Neural crest cell (in vitro differentiated cells): ENCODE data around the gene PLPP1. TPM values are rescaled to one million over a fixed set of nuclear protein-coding genes. Genes with fewer than 3 reads are reported as not detected.

Experiments used
- DNase-seq: peaks from one replicate; pipeline ENCODE4 v3.0.0; 2021; ENCODE audit warnings: low read depth, mixed read lengths, low spot score
- H3K27ac Mint-ChIP-seq: one replicate; pipeline ENCODE4 v1.8.0; 2021; ENCODE audit warnings: mild to moderate bottlenecking, mixed read lengths; ENCODE audit not compliant: unreplicated experiment
- H3K27me3 Mint-ChIP-seq: 2 replicates; pipeline ENCODE4 v1.8.0; 2021; ENCODE audit warnings: low read depth, mild to moderate bottlenecking, mixed read lengths
- H3K36me3 Mint-ChIP-seq: 2 replicates; pipeline ENCODE4 v1.8.0; 2021; ENCODE audit warnings: low read depth, mild to moderate bottlenecking, mixed read lengths
- H3K4me1 Mint-ChIP-seq: 2 replicates; pipeline ENCODE4 v1.8.0; 2021; ENCODE audit warnings: mixed read lengths
- H3K4me3 Mint-ChIP-seq: one replicate; pipeline ENCODE4 v1.8.0; 2021; ENCODE audit warnings: mild to moderate bottlenecking, mixed read lengths
- H3K9me3 Mint-ChIP-seq: 2 replicates; pipeline ENCODE4 v1.8.0; 2021; ENCODE audit warnings: mixed read lengths
- CTCF ChIP-seq: fragments of 200-600 bp; sonication (generic); conservative IDR thresholded peaks from 2 replicates; pipeline ENCODE4 v1.5.0; 2021; ENCODE audit warnings: antibody characterized with exemption, mild to moderate bottlenecking
- total RNA-seq: library from RNA; stranded (reverse); gene quantifications from 2 replicates; pipeline ENCODE4 v1.2.1, GENCODE V29; 2021

The PLPP1 gene
- total RNA-seq, 1 donor from 2014 or later: 13.2 TPM

- H3K4me1 Mint-ChIP-seq: no peaks in the 10 kb centered on the region
- H3K27me3 Mint-ChIP-seq: no peaks in the 10 kb centered on the region
- no peak for DNase-seq
- peaks cover 10% of the 10 kb centered on the region for H3K36me3 Mint-ChIP-seq
- TF ChIP-seq CTCF: no peak
- no peak overlapping the region for H3K4me3 Mint-ChIP-seq
- H3K9me3 Mint-ChIP-seq: no peaks in the 10 kb centered on the region
- no peak overlapping the region for H3K27ac Mint-ChIP-seq
These were observed 126.8 kb downstream of the PLPP1 start for GRCh38 chr5:55407984-55408383.

- Mint-ChIP-seq H3K27ac (no peak overlapping the region), H3K36me3 (peaks cover 10% of the 10 kb centered on the region), H3K4me3 (no peak overlapping the region), H3K27me3 (no peaks in the 10 kb centered on the region), H3K9me3 (no peaks in the 10 kb centered on the region), H3K4me1 (no peaks in the 10 kb centered on the region)
- DNase-seq: no peak
- peak; percentile 70 for TF ChIP-seq CTCF
These were observed 127.6 kb downstream of the PLPP1 start for GRCh38 chr5:55407059-55407684.

- Mint-ChIP-seq H3K4me3 (no peak overlapping the region), H3K27ac (no peak overlapping the region), H3K9me3 (no peaks in the 10 kb centered on the region), H3K4me1 (no peaks in the 10 kb centered on the region), H3K36me3 (peaks cover 8% of the 10 kb centered on the region), H3K27me3 (no peaks in the 10 kb centered on the region)
- no peak for TF ChIP-seq CTCF
- DNase-seq: no peak
These were observed 128.5 kb downstream of the PLPP1 start for GRCh38 chr5:55406292-55406691.

- Mint-ChIP-seq H3K4me1 (no peaks in the 10 kb centered on the region), H3K27ac (no peak overlapping the region)
- DNase-seq: no peak
These were observed 132.6 kb downstream of the PLPP1 start for GRCh38 chr5:55402199-55402598.

GRCh38 chr5:55393501-55394175 is 141.1 kb downstream of the PLPP1 start:
- Mint-ChIP-seq H3K27ac (no peak overlapping the region), H3K9me3 (no peaks in the 10 kb centered on the region), H3K4me3 (no peak overlapping the region), H3K36me3 (peaks cover 34% of the 10 kb centered on the region), H3K4me1 (no peaks in the 10 kb centered on the region), H3K27me3 (no peaks in the 10 kb centered on the region)
- TF ChIP-seq CTCF: no peak
- no peak for DNase-seq

More at GRCh38 chr5:55402199-55402598, 132.6 kb downstream of the PLPP1 start:
- no peaks in the 10 kb centered on the region for H3K27me3 Mint-ChIP-seq
- H3K36me3 Mint-ChIP-seq: peaks cover 10% of the 10 kb centered on the region
- peak; percentile 46 for TF ChIP-seq CTCF
- no peaks in the 10 kb centered on the region for H3K9me3 Mint-ChIP-seq
- H3K4me3 Mint-ChIP-seq: no peak overlapping the region
